ENCODE measurements around the gene TBCE.

- TF ChIP-seq, protein P1, sequence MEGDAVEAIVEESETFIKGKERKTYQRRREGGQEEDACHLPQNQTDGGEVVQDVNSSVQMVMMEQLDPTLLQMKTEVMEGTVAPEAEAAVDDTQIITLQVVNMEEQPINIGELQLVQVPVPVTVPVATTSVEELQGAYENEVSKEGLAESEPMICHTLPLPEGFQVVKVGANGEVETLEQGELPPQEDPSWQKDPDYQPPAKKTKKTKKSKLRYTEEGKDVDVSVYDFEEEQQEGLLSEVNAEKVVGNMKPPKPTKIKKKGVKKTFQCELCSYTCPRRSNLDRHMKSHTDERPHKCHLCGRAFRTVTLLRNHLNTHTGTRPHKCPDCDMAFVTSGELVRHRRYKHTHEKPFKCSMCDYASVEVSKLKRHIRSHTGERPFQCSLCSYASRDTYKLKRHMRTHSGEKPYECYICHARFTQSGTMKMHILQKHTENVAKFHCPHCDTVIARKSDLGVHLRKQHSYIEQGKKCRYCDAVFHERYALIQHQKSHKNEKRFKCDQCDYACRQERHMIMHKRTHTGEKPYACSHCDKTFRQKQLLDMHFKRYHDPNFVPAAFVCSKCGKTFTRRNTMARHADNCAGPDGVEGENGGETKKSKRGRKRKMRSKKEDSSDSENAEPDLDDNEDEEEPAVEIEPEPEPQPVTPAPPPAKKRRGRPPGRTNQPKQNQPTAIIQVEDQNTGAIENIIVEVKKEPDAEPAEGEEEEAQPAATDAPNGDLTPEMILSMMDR (IDR thresholded peaks at IDR 0.05): no peak
- TF ChIP-seq POLR2A (IDR thresholded peaks at IDR 0.05): no peak
Measured at GRCh38 chr1:235468004-235468403, 100.8 kb downstream of the TBCE start.
